GM03348 (cell line): ENCODE results near the gene CBLN3.
"Not testable (repeated sequence)": the region's sequence is repeated elsewhere in the genome, so short reads cannot be mapped to it uniquely, and the experiment has no call there.

Experiments used
- DNase-seq: peaks from one replicate; pipeline ENCODE4 v3.0.0; 2012; ENCODE audit warnings: low spot score

CBLN3 gene

GRCh38 chr14:24429395-24430142 is at the start of gene CBLN3, which contains the start of gene KHNYN:
Gene CBLN3 (minus strand): TSS chr14:24429668. CDS start chr14:24429054, 614 bp downstream.
Gene KHNYN (plus strand): TSS chr14:24429954. CDS start chr14:24430731, 777 bp downstream.
- peak; percentile 97 for DNase-seq

- no peak for DNase-seq
Observed at GRCh38 chr14:24475261-24475660, 45.8 kb upstream of the CBLN3 start.

- no peak for DNase-seq
Observed at GRCh38 chr14:24473211-24473610, 43.7 kb upstream of the CBLN3 start.

GRCh38 chr14:24470450-24470849 is 41.0 kb upstream of the CBLN3 start:
- not testable (repeated sequence) for DNase-seq

- no peak for DNase-seq
Observed at GRCh38 chr14:24465805-24466204, 36.3 kb upstream of the CBLN3 start.

GRCh38 chr14:24465368-24465767 is 35.9 kb upstream of the CBLN3 start:
- DNase-seq, result no peak

GRCh38 chr14:24463884-24464785 is 34.7 kb upstream of the CBLN3 start:
- DNase-seq, result no peak

GRCh38 chr14:24463017-24463883 is 33.8 kb upstream of the CBLN3 start:
- no peak for DNase-seq

GRCh38 chr14:24461336-24461735 is 31.9 kb upstream of the CBLN3 start:
- no peak for DNase-seq

GRCh38 chr14:24459331-24459730 is 29.9 kb upstream of the CBLN3 start:
- no peak for DNase-seq

GRCh38 chr14:24458736-24459135 is 29.3 kb upstream of the CBLN3 start:
- DNase-seq, result no peak

GRCh38 chr14:24456980-24457379 is 27.5 kb upstream of the CBLN3 start:
- DNase-seq, result no peak

GRCh38 chr14:24450828-24451227 is 21.4 kb upstream of the CBLN3 start:
- DNase-seq, result not testable (repeated sequence)

- DNase-seq, result no peak
Observed at GRCh38 chr14:24443053-24443665, 13.7 kb upstream of the CBLN3 start.

GRCh38 chr14:24442240-24443052 is 13.0 kb upstream of the CBLN3 start, which contains the start of gene SDR39U1:
Gene SDR39U1 (minus strand): TSS chr14:24442776. CDS start chr14:24442769, 7 bp downstream.
- DNase-seq, result peak; percentile 96

GRCh38 chr14:24441904-24442239 is 12.4 kb upstream of the CBLN3 start:
- DNase-seq, result no peak

GRCh38 chr14:24441485-24441884 is 12.0 kb upstream of the CBLN3 start:
- no peak for DNase-seq

GRCh38 chr14:24440606-24441399 is 11.3 kb upstream of the CBLN3 start:
- DNase-seq, result no peak

GRCh38 chr14:24439830-24440605 is 10.6 kb upstream of the CBLN3 start:
- DNase-seq, result no peak
